Cardiac muscle cell (in vitro differentiated cells and primary cell): ENCODE measurements around the gene TOX2. TPM values are rescaled to one million over a fixed set of nuclear protein-coding genes. Genes with fewer than 3 reads are reported as not detected.
A peak's percentile ranks its signal among the peaks of the same experiment; 100 is the strongest.

Source experiments
- DNase-seq, 2 donors: peaks; one replicate each; pipeline versions ENCODE4 v3.0.0 to v3.0.0-alpha.2; 2010 to 2017; ENCODE audit warnings: low read depth in 1 of 2, low spot score in 1 of 2
- H3K27ac ChIP-seq: fragments of 200-600 bp; sonication (generic); 2 replicates; pipeline ENCODE4 v1.5.1; 2016
- H3K27me3 ChIP-seq: fragments of 200-600 bp; sonication (generic); 2 replicates; pipeline ENCODE4 v1.6.0; 2016; ENCODE audit warnings: control low read depth
- H3K36me3 ChIP-seq: fragments of 200-600 bp; sonication (generic); 2 replicates; pipeline ENCODE4 v1.5.1; 2016; ENCODE audit warnings: control low read depth
- H3K4me1 ChIP-seq: fragments of 200-600 bp; sonication (generic); 2 replicates; pipeline ENCODE4 v1.8.1; 2017; ENCODE audit warnings: low read depth, mild to moderate bottlenecking, mixed run types
- H3K4me3 ChIP-seq: fragments of 200-600 bp; sonication (generic); 2 replicates; pipeline ENCODE4 v1.5.1; 2016; ENCODE audit warnings: mild to moderate bottlenecking
- H3K9me3 ChIP-seq: fragments of 200-600 bp; sonication (generic); 2 replicates; pipeline ENCODE4 v1.5.1; 2017; ENCODE audit warnings: low read depth, mild to moderate bottlenecking, control low read depth
- polyA plus RNA-seq: library from polyadenylated mRNA; unstranded; fragments of >200 nt; fragmentation: Nextera tagmentation; extraction: Ambion mirVana; gene quantifications from 2 replicates; pipeline ENCODE4 v1.2.1, GENCODE V29; 2016
- total RNA-seq: library from RNA; depleted of rRNA; stranded (reverse); fragments of >200 nt; gene quantifications from 2 replicates; pipeline ENCODE4 v1.2.3, GENCODE V29; 2016
- TF ChIP-seq, protein P1 (sequence below): IDR thresholded peaks from 2 replicates; pipeline ENCODE4 v1.5.1; 2012; ENCODE audit warnings: low read depth, mild to moderate bottlenecking, low read length

Gene TOX2
- total and polyA plus RNA-seq, 2 experiments from 2014 or later = 0.09 to 0.32 TPM

DNA sequence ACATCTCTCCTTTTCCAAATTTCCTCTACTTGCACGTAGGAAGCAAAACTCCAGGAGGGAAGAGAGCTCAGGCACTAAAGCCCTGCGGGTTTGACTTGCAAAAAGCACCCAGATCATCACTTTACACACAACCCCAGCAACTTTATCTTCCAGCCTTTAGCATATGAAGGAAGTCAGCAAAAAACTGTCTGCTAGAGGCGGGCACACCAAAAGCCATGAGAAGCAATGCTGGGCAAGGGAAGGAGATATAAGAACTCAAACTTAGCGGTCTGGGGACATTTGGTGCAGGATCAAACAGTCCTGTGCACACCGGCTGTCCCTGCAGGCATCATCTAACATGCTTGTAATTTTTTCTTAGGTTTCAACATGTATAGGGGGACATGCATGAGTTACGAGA, 159.0 kb downstream of the TOX2 start:
- no peak for DNase-seq
- Histone ChIP-seq H3K36me3 (no peaks in the 10 kb centered on the region), H3K9me3 (no peaks in the 10 kb centered on the region), H3K4me1 (no peaks in the 10 kb centered on the region), H3K27me3 (no peaks in the 10 kb centered on the region), H3K27ac (no peak overlapping the region), H3K4me3 (no peak overlapping the region)
- TF ChIP-seq, protein P1, sequence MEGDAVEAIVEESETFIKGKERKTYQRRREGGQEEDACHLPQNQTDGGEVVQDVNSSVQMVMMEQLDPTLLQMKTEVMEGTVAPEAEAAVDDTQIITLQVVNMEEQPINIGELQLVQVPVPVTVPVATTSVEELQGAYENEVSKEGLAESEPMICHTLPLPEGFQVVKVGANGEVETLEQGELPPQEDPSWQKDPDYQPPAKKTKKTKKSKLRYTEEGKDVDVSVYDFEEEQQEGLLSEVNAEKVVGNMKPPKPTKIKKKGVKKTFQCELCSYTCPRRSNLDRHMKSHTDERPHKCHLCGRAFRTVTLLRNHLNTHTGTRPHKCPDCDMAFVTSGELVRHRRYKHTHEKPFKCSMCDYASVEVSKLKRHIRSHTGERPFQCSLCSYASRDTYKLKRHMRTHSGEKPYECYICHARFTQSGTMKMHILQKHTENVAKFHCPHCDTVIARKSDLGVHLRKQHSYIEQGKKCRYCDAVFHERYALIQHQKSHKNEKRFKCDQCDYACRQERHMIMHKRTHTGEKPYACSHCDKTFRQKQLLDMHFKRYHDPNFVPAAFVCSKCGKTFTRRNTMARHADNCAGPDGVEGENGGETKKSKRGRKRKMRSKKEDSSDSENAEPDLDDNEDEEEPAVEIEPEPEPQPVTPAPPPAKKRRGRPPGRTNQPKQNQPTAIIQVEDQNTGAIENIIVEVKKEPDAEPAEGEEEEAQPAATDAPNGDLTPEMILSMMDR = no peak

DNA sequence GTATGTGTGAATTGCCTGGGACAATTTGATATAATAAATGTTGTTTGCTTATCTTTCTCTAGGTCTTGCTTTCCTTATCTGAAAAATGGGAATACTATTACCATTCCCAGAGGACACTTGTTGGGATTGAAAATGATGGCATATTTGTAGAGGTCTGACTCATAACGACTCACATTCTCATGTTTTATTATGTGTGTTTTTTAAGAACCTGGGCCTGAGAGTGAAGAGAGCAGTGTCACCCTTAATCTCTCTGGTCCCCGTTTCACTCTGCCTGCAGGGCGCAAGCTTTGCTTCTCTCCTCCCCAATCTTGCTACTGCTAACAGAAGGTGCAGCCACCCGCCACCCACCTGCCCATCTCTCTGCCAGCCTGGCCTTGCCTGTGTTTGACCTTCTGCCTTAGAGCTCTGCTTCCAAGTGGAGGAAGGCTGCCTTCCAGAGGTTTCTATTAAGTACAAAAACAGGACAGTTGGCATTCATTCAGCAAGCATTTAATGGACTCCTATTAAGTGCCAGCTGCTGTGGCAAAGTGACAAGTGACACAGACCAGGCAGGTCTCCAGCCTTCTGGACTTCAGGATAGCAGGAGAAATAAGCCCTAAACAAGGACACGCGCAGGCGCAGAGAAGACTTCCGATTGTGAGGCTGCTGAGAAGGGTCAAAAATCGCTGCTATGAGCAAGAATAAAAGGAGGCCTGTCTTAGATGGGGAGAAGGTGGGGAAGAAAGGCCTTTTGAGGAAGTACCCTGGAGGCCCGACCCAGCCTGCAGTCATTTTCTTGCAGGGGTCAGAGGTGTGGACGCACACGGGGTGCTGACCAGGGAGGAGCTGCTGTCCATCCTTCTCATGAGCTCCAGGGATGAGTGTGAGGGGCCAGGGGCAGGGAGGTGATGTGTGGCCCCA, 159.8 kb downstream of the TOX2 start:
- Histone ChIP-seq H3K27ac (no peak overlapping the region), H3K9me3 (no peaks in the 10 kb centered on the region), H3K36me3 (no peaks in the 10 kb centered on the region), H3K4me1 (no peaks in the 10 kb centered on the region), H3K4me3 (no peak overlapping the region), H3K27me3 (no peaks in the 10 kb centered on the region)
- TF ChIP-seq, protein P1 = no peak
- DNase-seq = peak; percentile 31 to 34

- no peaks in the 10 kb centered on the region for H3K9me3 ChIP-seq
- H3K27me3 ChIP-seq = no peaks in the 10 kb centered on the region
- DNase-seq = no peak
- TF ChIP-seq, protein P1 = no peak
- no peaks in the 10 kb centered on the region for H3K36me3 ChIP-seq
- H3K4me3 ChIP-seq = no peak overlapping the region
- H3K27ac ChIP-seq = no peak overlapping the region
- H3K4me1 ChIP-seq = no peaks in the 10 kb centered on the region
Measured at GRCh38 chr20:44075191-44075949, 160.7 kb downstream of the TOX2 start.

GRCh38 chr20:44075950-44076232, 161.2 kb downstream of the TOX2 start:
- no peaks in the 10 kb centered on the region for H3K27me3 ChIP-seq
- no peak overlapping the region for H3K4me3 ChIP-seq
- H3K36me3 ChIP-seq = no peaks in the 10 kb centered on the region
- no peaks in the 10 kb centered on the region for H3K4me1 ChIP-seq
- TF ChIP-seq, protein P1 = no peak
- H3K9me3 ChIP-seq = no peaks in the 10 kb centered on the region
- no peak for DNase-seq
- H3K27ac ChIP-seq = no peak overlapping the region

- H3K9me3 ChIP-seq = no peaks in the 10 kb centered on the region
Measured at GRCh38 chr20:44079291-44079690, 164.6 kb downstream of the TOX2 start.

More at GRCh38 chr20:44079291-44079690, 164.6 kb downstream of the TOX2 start:
- no peaks in the 10 kb centered on the region for H3K27me3 ChIP-seq
- TF ChIP-seq, protein P1 = no peak
- H3K4me1 ChIP-seq = no peaks in the 10 kb centered on the region
- H3K4me3 ChIP-seq = no peak overlapping the region
- no peak overlapping the region for H3K27ac ChIP-seq
- no peak for DNase-seq
- no peaks in the 10 kb centered on the region for H3K36me3 ChIP-seq
